Measurements from ENCODE around the gene KCND3.
A peak's percentile ranks its signal among the peaks of the same experiment; 100 is the strongest.
"Not testable (repeated sequence)": the region's sequence is repeated elsewhere in the genome, so short reads cannot be mapped to it uniquely, and the experiment has no call there.

KCND3 gene

DNA sequence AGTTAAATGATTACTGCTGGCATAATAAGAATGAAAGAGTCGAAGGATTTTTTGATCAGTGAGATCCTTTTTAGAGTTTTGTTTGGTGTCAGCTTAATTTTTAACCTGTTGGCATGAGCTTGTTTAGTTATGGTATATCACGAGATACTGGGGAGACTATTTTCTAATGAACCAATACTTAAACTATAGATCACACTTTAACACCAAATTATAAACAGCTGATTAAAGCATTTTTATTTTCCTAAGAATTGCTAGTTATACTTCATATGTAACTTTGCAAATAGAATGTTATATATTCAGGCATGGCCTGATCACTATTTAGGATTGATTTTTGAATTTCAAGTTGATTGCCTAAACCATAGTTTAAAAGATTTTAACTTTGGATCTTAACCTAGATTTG, 227.8 kb downstream of the KCND3 start:
- no peak for DNase-seq

- DNase-seq: no peak
These were observed 231.1 kb downstream of the KCND3 start for GRCh38 chr1:111758373-111758772.

- DNase-seq: no peak
These were observed 233.3 kb downstream of the KCND3 start for GRCh38 chr1:111756124-111756513.

DNA sequence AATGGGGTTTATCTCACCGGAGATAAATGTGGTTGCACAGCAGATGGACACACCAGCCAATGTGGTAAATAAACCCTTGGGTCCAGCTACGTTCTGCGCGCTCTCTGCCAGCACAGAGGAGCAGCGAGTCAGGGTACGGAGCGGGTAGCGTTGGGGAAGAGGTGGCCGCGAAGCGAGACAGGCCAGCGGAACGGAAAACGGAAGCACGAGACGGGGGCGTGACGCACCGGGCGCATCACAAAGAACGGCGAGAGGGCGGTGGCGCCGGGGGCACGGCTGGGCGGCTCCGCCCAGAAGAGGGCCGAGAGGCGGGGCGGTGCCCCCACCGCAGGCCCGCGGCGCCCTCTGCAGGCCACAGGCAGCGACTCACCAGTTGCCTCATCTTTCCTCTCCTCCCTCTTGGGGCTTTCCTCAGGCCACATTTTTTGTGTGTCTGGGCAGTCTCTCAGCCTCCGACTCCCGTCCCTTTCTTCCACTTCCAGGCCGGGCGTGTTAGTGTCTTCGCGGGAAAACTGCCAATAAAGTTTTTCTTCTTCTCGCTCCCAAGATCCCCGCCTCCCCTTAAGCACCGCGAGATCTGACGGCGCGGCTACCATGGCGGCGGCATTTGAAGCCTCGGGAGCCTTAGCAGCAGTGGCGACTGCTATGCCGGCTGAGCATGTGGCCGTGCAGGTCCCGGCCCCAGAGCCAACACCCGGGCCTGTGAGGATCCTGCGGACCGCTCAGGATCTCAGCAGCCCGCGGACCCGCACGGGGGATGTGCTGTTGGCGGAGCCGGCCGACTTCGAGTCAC, 233.9 kb downstream of the KCND3 start, which contains the start of gene DDX20:
Gene DDX20 (plus strand): TSS at position 571 of the 793 bp plus-strand sequence. CDS start 24 bp downstream, at position 595.
- peak; percentile 93 for DNase-seq

- DNase-seq: no peak
These were observed 234.5 kb downstream of the KCND3 start for GRCh38 chr1:111754984-111755330.

GRCh38 chr1:111751906-111752575, 237.4 kb downstream of the KCND3 start:
- no peak for DNase-seq

GRCh38 chr1:111750856-111751255, 238.6 kb downstream of the KCND3 start:
- no peak for DNase-seq

DNA sequence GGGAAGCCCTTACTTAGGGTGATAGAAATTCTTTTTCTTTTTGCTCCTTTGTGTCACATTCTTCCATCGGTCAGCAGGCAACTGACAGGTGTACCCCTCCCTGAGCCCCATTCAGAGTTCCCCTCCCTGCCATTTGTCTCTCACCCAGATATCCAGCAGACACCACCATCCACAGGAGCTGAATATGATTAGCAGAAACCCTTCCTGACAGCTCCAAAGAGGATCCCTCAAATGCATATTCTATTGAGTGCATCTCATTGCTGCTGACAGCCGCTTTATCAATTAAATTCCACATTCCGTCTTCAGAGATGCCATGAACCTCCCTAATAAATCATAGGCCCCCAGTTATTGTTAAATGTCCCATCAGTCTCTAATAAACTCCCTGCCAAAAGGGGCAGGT, 239.8 kb downstream of the KCND3 start:
- no peak for DNase-seq

DNA sequence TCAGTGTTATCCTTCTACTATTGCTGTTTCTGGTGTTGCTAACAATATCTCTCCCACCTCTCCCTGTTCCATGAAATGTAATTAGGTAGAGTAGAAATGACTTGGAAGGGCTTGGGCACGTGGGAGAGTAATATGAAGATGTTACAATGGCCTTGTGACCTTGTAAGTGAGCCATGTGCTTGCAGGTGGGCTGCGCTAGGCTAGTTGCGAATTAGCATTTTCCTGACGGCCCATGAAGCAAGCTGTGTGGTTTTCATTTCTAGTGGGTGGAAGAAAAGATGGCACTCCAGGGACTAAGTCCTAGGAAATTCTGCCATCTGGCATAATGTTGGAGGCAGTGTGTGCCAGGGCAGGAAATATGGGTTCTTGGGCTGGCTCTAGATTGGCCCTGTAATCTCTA, 241.5 kb downstream of the KCND3 start:
- no peak for DNase-seq

DNA sequence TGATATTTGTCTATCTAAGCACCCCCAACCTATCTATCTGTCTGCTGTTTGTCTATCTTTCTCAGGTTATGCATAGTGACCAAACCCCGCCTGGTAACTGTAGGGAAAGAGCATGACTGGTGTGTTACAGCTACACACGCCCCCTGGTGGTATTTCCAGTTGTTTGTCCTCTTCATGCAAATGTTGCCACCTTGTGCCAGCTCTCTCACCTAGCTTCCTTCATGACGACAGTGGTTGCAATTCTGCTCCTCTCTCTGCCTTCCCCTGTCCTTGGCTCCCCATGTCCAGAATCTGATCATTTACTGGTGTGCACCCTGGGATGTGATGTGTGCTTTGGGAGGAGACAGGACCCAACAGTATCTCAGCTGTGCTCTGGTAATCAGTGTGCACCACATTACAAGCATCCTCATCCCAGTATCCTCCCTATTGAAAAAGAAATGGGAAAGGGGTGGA, 242.2 kb downstream of the KCND3 start:
- peak; percentile 78 for DNase-seq

GRCh38 chr1:111746614-111746999, 242.9 kb downstream of the KCND3 start:
- DNase-seq: no peak

DNA sequence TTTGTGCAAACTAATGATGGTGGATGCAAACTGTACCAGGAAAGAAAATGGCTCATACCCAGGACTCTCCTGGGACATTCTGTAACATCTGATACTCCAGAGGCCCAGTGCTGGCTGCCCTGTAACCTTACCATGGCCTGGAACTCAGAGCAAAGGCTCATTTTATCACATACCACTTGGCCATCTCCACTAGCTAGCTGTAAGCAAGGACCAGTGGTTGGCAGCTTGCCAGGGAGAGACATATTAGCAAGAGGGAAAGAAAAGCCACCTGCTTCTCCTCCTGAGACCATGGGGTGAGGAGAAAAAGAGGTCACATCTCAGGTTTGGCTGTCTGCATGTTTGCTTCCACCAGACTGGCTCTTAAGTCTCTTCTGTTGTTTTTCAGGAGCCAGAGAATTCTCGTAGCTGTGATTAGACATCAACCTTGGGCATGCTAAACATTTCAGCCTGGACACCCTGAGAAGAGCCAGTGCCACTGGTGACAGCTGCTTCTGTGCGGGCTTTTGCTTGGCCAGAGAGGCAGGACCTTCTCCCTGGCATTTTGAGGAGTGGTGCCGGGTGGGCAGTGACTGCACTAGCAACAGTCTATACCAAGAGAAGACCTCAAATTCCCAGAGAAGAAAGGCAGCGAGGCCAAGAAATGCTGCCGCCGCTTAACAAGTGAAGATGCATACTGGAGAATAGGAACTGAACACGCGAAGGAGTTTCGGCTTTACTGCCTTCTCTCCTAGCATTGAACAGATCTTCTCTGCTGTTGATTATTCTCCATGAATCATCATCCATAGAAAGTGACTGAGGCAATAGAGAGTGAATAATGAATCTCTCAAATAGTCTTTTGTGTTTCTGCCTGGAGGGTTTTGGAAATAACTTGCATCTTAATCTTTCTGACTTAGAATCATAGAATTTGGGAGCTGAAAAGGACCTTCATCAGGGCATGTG, 243.5 kb downstream of the KCND3 start:
- DNase-seq: no peak

DNA sequence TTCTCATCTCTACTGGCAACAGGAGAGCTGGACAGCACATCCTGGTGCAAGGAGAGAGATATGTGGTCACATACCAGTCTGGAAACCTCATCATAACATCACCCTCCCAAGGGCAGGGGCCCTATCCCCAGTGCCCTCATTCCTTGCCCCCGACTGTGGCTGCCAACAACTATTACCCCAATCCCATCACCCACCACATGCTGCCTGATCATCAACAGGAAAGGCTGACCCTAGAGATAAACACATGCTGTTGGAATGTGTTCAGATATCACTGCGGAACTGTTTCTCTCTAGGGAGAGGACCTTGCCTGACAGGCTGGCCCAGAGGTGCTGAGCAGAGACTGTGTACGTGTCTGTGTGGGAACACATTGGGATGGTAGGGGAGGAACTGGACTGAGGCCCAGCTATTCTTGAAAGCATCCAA, 245.8 kb downstream of the KCND3 start:
- no peak for DNase-seq

- no peak for DNase-seq
These were observed 246.4 kb downstream of the KCND3 start for GRCh38 chr1:111742938-111743549.

DNA sequence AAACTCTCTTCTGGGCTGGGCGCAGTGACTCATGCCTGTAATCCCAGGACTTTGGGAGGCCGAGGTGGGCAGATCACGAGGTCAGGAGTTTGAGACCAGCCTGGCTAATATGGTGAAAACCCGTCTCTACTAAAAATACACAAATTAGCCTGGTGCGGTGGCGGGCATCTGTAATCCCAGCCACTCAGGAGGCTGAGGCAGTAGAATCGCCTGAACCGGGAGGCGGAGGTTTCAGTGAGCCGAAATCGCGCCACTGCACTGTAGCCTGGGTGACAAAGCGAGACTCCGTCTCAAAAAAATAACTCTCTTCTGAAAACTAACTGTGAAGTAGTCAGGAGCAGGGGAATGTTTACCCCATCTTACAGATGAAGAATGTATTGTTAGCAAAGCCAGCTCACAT, 247.2 kb downstream of the KCND3 start:
- not testable (repeated sequence) for DNase-seq

DNA sequence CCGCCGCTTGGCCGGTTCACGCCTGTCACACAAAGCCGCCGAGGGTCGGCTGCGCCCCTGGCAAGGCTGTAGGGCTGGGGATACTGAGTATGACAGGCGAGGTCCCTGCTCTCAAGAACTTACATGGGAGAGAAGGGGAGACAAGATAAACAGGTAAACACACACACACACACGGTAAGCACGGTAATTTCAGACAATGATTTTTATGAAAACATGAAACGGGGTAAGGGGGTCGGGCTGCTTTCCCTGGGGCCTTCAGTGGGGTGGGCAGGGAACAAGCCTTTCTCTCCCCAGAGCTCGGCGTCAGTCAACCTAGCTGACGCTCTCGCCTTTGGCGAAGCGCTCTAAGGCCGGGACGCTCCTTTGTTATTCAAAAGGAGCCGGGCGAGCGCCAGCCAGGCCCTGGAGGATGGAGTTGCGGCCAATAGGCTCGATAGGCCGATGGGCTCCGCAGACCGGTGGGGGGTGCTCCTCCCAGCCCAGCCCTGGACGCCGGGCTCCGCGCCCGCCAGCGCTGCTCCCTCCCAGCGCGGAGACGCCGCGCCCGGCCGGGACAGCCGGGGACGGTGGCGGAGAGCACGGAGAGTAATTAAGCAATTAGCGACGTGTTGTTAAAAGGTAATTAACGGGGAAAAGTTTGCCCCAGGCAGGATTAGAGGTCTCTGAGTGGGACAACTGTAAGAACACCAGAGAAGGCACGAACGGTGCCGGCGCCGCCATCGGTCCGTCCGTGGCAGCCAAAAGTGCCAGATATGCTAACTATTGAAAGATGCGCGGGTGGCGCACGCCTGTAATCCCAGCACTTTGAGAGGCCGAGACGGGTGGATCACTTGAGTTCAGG, 249.3 kb downstream of the KCND3 start:
- no peak for DNase-seq

DNA sequence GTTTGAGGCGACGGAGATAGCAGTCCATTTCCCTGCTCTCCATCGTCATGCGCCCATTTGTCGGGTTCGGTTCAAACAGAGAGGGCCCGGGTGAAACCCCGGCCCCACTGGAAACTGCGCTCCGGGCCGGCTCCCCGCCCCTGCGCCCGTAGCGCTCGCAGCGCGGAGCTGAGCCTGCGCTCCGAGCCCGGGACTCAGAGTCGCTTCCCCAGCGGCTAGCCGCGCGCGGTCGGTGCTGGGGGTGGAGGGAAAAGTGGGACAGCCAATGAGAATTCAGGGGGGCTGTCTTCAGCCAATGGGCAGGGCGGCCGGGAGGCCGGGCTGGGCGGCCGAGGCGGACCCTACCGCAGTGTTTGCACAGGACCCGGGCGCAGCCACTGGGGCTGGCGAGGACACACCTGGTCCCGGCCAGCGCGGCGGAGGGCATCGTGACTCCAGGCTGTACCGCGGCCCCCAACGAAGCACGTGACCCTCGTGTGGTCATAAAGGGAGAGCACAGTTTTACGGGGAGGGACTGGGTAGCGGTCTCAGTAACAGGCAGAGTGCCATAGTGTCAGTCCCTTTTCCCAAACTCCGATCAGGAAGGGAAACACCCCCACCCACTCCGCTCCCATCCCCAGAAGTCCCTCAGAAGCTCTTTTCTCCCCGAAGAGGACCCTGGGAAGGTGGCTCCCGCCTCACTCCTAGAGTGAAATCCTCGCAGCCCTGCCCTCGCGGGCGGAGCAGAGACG, 250.1 kb downstream of the KCND3 start, which contains the start of gene INKA2:
Gene INKA2 (minus strand): TSS at position 202 of the 731 bp plus-strand sequence. CDS start 153 bp downstream, at position 49.
- peak; percentile 78 for DNase-seq

GRCh38 chr1:111738436-111739193, 250.9 kb downstream of the KCND3 start:
- peak; percentile 52 for DNase-seq

- no peak for DNase-seq
These were observed 251.4 kb downstream of the KCND3 start for GRCh38 chr1:111738133-111738435.

Data from CD4-positive, alpha-beta T cell treated with Interleukin-12 subunit alpha and Interleukin-12 subunit beta, for 1 hour (primary cell).